ENCODE measurements around the gene TRPM8. TPM values are rescaled to one million over a fixed set of nuclear protein-coding genes. Genes with fewer than 3 reads are reported as not detected.
A peak's percentile ranks its signal among the peaks of the same experiment; 100 is the strongest.

The TRPM8 gene
- total RNA-seq, 1 experiment from 2014 or later, result 19.9 TPM

DNA sequence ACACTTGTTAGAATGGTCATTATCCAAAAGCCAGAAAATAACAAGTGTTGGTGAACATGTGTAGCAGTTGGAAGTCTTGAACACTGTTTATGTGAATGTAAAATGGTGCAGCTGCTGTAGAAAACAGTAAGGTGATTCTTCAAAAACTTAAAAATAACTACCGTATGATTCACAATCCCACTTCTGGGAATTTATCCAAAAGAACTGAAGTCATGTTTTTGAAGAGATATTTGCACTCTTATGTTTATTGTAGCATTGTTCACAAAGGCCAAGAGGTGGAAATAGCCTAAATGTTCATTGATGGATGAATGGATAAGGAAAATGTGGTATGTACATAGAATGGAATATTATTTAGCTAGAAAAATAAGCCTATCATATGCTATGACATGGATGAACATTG is 127.0 kb downstream of the TRPM8 start:
- peak; percentile 91 for DNase-seq (ENCODE audit: low read depth)

DNA sequence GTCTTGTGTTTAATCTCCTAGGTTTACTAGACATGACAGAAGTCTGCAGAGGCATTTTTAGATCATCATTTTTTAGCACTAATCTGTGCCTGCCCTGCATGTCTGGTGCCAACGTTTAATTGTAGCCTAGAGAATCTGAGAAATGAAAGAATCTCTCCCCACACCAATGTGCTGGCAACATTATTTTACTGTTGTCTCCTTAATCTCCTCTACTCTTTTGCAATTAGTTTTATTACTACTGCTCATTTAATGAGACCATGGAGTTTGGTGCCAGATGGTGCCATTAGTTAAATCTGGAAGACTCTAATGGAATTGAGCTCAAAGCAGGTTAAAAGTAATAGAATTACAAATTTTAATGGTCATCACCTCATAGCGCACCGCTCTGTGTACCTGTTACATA is 129.3 kb downstream of the TRPM8 start:
- DNase-seq (ENCODE audit: low read depth), result no peak

DNA sequence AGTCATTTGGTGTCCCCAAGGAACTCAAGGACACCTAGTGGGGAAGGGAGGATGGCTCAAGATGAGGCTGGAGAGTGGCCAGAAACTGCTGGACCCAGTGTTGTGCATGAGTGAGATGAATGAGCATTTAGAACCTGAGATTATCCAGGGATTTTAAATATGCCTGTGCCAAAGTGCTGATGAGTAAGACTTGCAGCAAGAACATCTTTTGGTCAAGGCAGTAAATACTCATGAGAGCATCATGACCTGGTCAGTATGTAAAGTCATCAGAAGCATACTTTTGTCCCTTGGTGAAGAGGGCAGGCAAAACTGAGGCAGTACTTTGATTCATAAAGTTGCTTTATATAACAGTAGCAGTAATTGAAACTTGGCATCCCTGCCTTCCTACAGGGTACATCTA is 130.2 kb downstream of the TRPM8 start:
- DNase-seq (ENCODE audit: low read depth), result peak; percentile 15

DNA sequence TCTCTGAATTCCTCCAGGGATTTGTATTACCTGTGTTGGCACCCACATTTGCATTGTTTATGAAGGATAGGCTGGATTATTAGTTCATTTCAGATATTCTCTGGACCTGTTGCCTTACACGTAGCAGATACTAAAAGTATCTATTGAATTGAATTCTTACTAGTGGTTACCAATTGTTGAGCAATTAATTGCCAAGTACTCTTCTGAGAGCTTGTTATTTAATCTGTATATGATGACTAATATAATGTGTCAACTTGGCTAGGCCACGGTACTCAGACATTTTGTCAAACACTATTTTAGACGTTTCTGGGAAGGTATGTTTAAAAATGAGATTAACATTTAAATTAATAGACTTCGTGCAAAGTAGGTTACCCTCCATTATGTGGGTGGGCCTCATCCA is 130.9 kb downstream of the TRPM8 start:
- DNase-seq (ENCODE audit: low read depth), result no peak

DNA sequence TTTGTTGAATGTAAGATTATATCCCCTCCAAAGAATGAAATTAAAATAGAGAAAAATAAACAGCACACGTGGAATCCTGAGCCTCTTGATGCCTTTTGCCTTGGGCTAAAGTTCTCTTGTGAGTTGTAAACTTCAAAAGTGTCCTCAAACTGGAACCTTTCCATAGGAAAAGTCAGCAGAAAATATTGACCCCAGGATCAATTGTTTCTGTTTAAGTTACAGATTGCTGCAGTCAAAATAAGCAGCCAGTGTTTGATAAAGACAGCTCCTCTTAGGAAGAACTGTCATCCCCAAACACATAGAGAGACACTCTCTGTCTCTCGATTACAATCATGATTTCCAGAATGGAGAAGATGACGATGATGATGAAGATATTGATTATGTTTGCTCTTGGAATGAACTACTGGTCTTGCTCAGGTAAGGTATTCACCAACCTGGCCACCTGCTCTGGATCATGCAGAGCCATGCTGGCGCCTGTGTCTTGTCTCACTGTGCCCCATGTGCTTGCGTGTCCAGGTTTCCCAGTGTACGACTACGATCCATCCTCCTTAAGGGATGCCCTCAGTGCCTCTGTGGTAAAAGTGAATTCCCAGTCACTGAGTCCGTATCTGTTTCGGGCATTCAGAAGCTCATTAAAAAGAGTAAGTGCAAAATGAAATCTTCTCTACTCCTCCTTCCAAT is 133.4 kb downstream of the TRPM8 start, which contains the start of gene SPP2:
SPP2 (plus strand) TSS at position 248 of the 681 bp plus-strand sequence; CDS start at position 333, 85 bp downstream.
- peak; percentile 45 for DNase-seq (ENCODE audit: low read depth)

DNA sequence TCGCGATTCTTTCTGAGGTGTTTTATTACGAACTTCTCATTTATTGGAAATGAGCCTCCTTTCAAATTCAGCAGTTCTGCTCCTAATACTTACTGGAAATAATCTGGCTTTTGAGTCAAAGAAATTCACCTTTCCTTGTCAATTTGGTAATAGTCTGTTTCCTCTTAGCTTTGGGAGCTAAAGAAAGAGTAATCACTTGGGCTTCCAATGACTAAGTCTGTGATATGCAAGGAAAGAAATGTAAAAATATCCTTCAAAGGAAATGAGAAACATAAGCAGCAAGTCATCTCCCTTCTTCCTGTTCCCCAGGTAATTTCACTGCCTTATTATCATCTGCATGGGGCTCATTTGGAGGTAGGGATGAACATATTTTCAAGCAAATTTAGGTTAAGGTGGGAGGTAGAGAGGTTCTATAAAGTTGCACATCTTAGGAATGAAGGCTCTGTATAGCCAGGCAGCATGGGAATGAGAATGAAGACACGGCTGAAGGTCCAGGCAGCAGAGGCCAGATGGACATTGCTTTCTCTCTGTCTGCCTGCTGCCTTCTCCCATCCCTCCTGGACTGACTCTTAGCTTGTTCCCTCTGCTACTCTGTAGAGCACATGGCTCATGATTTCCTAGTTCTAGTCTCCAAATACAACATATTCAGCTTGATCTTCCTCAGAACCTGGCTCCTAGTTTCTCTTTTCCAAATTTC is 134.3 kb downstream of the TRPM8 start:
- no peak for DNase-seq (ENCODE audit: low read depth)

DNA sequence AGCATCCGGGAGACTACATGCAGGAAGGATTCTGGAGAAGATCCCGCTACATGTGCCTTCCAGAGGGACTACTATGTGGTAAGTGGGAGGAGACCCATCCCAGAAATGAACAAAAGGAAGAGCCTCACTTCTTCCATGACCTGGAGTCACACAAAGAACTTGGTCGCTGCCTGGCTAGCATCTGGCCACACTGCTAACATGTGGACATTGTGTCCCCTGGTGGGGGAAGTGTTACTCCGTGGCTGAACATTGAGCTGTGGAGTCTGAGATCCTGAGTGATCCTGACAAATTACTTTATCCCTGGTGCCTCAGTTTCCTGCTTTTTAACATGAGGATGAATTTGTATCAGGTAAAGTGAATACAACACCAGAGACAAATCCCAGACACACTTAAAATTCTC is 141.7 kb downstream of the TRPM8 start:
- no peak for DNase-seq (ENCODE audit: low read depth)

DNA sequence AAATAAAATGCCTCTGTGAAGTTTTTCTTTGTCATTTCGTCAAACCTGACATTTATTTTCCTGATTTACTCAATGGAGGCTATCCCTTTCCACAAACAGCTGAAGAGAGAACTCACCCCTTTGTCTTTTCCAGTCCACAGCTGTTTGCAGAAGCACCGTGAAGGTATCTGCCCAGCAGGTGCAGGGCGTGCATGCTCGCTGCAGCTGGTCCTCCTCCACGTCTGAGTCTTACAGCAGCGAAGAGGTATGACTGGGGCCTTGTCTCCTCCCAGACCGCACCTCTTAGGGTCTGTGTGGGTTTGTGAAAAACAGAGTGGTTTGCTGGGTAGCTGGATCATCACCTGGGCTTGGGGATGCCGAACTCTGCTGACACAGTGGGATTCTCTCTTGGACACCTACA is 143.1 kb downstream of the TRPM8 start:
- DNase-seq (ENCODE audit: low read depth), result no peak

DNA sequence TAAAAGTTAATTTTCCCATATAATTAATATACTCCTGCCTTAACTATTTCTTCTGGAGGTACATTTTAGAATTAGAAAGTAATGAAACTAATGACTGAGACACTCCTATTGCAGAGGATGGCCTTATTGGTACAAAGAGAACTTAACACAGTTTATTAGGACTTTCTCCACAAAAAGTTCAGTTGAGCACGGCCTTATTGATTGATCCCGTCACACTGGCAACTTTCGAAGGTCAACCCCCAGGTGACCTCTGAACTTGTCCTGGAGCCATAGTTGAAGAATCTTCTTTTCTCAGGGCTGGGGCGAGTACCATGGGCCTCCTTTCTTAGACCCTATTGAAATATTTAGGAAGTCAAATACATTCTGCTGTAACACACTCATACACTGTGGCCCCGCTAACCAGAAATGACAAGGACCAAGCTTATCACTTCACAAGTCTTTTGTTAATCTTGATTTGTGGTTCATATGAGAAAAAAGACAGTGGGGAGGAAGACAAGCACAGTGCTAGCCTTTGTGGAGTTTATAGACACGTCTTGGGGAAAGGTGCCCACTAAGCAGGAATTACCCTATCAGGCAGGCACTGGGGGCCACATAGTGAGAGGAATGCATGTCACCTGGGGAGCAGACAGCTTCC is 144.6 kb downstream of the TRPM8 start:
- no peak for DNase-seq (ENCODE audit: low read depth)

DNA sequence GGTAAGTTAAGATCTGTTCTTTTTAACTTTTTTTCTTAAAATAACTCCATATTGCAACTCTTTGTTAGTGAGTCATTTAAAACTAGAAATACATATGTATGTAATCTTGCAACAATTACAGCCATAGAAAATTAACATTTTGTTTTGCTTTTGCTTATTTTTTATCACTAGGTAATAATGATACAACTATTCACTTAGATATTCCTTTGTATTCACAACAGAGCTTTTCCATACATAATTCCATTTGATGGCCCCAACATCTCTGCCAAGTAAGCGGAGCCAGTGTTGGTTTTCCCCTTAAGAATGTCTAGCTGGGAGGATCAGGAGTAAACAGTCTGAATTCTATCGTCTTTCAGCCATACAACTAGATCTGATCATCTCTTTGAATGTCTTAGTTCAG is 149.4 kb downstream of the TRPM8 start:
- DNase-seq (ENCODE audit: low read depth), result no peak

Other genes with a start within 250 kb of the TRPM8 start
- gene UGT1A9, start 245.5 kb upstream of the TRPM8 start, total RNA-seq (2014; rRNA removed; shearing (Covaris generic)), result not detected in 2 replicates
- gene UGT1A7, start 235.5 kb upstream of the TRPM8 start, total RNA-seq (2014; rRNA removed; shearing (Covaris generic)), result not detected in 2 replicates
- gene UGT1A6, start 224.5 kb upstream of the TRPM8 start, total RNA-seq (2014; rRNA removed; shearing (Covaris generic)), result not detected in 2 replicates
- not detected in 2 replicates for gene UGT1A5, start 204.5 kb upstream of the TRPM8 start, total RNA-seq (2014; rRNA removed; shearing (Covaris generic))
- 0.12 TPM in 1 of 2 replicates, not detected in the other for gene UGT1A4, start 198.6 kb upstream of the TRPM8 start, total RNA-seq (2014; rRNA removed; shearing (Covaris generic))
- gene UGT1A3, start 188.3 kb upstream of the TRPM8 start, total RNA-seq (2014; rRNA removed; shearing (Covaris generic)), result not detected in 2 replicates
- gene UGT1A1, start 157.1 kb upstream of the TRPM8 start, total RNA-seq (2014; rRNA removed; shearing (Covaris generic)), result not detected in 2 replicates
- gene MROH2A, start 139.0 kb upstream of the TRPM8 start, total RNA-seq (2014; rRNA removed; shearing (Covaris generic)), result 0.10 TPM in 1 of 2 replicates, not detected in the other
- 115 TPM in 2 replicates for gene HJURP, start 62.8 kb upstream of the TRPM8 start, total RNA-seq (2014; rRNA removed; shearing (Covaris generic))
- not detected in 2 replicates for gene SPP2, start 133.3 kb downstream of the TRPM8 start, total RNA-seq (2014; rRNA removed; shearing (Covaris generic))

Data from RPMI7951 (cell line).